ENCODE data around the gene KDSR. TPM values are rescaled to one million over a fixed set of nuclear protein-coding genes. Genes with fewer than 3 reads are reported as not detected.
A peak's percentile ranks its signal among the peaks of the same experiment; 100 is the strongest.

Gene KDSR
- total and polyA plus RNA-seq, 7 donors: 10.4 to 33.0 (median 21.6) TPM

DNA sequence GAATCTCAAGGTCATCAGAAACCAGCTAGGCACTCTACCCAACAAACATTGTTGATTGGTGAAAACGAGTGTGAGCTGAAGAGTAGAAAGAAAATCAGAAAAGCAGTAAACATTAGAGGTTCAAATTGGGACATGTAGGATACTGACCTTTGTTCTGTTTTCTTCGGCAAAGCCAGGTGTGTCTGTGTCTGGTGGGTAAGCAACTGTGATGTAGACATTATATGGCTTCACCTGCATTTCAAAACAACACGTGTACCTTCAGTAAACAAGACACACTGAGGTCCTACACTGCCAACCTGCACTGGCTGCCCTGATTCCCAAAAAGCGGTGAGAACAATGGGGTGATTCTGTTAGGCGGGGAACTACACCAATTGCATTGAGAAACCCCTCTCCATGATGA lies 22.7 kb downstream of the KDSR start:
- H3K4me1 ChIP-seq: peaks cover 23% of the 10 kb centered on the region
- TF ChIP-seq, protein P1, sequence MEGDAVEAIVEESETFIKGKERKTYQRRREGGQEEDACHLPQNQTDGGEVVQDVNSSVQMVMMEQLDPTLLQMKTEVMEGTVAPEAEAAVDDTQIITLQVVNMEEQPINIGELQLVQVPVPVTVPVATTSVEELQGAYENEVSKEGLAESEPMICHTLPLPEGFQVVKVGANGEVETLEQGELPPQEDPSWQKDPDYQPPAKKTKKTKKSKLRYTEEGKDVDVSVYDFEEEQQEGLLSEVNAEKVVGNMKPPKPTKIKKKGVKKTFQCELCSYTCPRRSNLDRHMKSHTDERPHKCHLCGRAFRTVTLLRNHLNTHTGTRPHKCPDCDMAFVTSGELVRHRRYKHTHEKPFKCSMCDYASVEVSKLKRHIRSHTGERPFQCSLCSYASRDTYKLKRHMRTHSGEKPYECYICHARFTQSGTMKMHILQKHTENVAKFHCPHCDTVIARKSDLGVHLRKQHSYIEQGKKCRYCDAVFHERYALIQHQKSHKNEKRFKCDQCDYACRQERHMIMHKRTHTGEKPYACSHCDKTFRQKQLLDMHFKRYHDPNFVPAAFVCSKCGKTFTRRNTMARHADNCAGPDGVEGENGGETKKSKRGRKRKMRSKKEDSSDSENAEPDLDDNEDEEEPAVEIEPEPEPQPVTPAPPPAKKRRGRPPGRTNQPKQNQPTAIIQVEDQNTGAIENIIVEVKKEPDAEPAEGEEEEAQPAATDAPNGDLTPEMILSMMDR (IDR thresholded peaks at IDR 0.05): no peak
- no peaks in the 10 kb centered on the region for H3K9me3 ChIP-seq
- ATAC-seq (no peak), DNase-seq (no peak)
- no peaks in the 10 kb centered on the region for H3K27me3 ChIP-seq (ENCODE audit: insufficient read depth in 3 of 3, low read length in 2 of 3)
- no peak overlapping the region for H3K27ac ChIP-seq
- 90 to 96% (median 91%) methylated on average over 5 of the region's 5 CpGs for WGBS, 3 donors
- peaks cover 2 to 77% of the 10 kb centered on the region in 2 donors for H3K36me3 ChIP-seq (ENCODE audit: insufficient read depth in 1 of 2, low read depth in 1 of 2)
- intact Hi-C loops (cut with DNase I): loop anchor here in 1 of 2 donors (5.0 kb wide), 1 partner anchor 93 kb away; no protein-coding TSS in a partner anchor
- no peak overlapping the region for H3K4me3 ChIP-seq

DNA sequence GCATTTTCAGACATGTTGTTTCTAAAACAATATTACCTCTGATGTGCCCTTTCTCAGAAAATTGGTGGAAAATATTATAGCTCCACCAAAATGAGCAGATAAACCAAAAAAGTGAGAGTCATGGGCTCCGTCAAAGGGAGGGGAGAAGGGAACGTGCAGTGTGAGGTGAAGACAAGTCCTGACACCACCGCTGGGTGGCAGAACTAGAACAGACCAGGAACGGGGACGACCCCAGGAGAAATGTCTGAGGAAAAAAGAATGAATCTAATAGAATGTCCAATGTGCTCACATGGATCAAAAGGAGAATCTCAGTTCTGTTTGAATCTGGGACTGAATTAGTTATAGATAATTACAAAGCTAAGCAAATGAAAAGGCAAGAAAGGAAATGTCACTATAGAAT lies 24.8 kb downstream of the KDSR start:
- Histone ChIP-seq H3K27ac (no peak overlapping the region), H3K27me3 (ENCODE audit: insufficient read depth in 3 of 3, low read length in 2 of 3) (no peaks in the 10 kb centered on the region), H3K4me1 (peaks cover 23% of the 10 kb centered on the region), H3K4me3 (no peak overlapping the region), H3K36me3 (ENCODE audit: insufficient read depth in 1 of 2, low read depth in 1 of 2) (peaks cover 4 to 72% of the 10 kb centered on the region in 2 donors), H3K9me3 (no peaks in the 10 kb centered on the region)
- intact Hi-C loops (cut with DNase I): loop anchor here in 1 of 2 donors (5.0 kb wide), 1 partner anchor 95 kb away; no protein-coding TSS in a partner anchor
- DNase-seq (no peak), ATAC-seq (peak in 1 of 4 donors; percentile 40)
- TF ChIP-seq, protein P1 (IDR thresholded peaks at IDR 0.05): peak; percentile 41
- WGBS, 3 donors: 55 to 58% (median 56%) methylated on average over 5 of the region's 5 CpGs

DNA sequence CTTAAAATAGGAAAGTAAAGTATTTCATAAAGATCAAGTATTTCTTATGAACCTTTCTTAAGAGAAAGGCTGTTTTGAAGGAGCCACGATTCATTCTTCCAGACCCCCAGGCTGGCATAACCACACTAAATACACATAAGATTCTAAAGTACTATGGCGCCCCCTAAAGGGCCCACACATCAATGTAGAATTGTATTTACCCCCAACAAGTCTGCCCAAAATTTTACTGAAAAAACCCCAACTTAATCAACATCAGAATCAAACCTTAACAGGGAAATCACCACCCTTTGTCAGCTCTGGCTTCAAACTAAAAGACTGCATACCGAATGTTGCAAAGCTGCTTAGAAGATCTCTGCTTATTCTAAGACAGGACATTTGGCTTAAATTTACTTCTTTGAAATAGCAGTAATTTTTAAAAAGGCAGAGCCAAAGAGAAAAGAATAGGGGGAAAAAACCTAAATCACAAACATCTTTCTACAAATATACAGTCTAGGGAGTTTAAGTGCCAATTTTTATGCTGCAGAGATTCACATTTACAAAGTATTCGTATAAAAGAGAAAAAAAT lies 27.0 kb downstream of the KDSR start:
- no peaks in the 10 kb centered on the region for H3K27me3 ChIP-seq (ENCODE audit: insufficient read depth in 3 of 3, low read length in 2 of 3)
- TF ChIP-seq, protein P1 (IDR thresholded peaks at IDR 0.05): peak; percentile 48
- DNase-seq (no peak), ATAC-seq (no peak)
- H3K4me1 ChIP-seq: peaks cover 5% of the 10 kb centered on the region
- intact Hi-C loops (cut with DNase I): loop anchor here in 1 of 2 donors (5.0 kb wide), 1 partner anchor 97 kb away; no protein-coding TSS in a partner anchor
- no peaks in the 10 kb centered on the region for H3K9me3 ChIP-seq
- H3K27ac ChIP-seq: no peak overlapping the region
- H3K36me3 ChIP-seq (ENCODE audit: insufficient read depth in 1 of 2, low read depth in 1 of 2): peaks cover 6 to 81% of the 10 kb centered on the region in 2 donors
- H3K4me3 ChIP-seq: no peak overlapping the region
- 34 to 48% (median 42%) methylated on average over 4 of the region's 4 CpGs for WGBS, 3 donors

DNA sequence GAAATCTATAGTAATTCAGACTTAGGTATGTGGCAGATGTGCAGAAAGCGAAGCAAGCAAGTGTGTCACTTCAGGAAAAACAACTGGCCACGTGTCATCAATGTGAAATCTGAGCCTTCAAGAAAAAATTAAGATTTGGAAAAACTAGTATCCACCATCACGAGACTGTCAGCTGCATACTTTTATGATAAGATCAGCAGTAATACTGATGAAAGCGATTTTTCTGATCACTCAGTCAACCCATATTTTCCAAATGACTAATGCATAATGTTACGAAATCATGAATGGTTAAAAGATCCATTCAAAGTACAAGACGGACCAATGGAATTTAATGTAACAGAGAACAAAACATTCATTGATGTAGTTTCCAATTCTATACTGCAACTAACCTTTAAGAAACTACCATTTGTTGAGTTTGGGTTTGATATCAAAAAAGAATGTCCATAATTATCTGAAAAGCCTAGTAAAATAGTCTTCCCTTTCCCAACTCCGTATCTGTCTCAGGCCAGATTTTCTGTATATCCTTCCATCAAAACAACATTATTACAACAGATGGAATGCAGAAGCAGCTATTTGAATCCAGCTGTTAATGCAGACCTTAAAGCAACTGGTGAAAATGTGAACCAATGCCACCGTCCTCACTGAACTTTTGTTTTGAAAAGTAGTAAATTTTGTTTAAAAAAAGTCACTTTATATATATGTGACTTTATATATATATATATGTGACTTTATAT lies 30.5 kb downstream of the KDSR start:
- 48 to 60% (median 57%) methylated on average over 8 of the region's 8 CpGs for WGBS, 3 donors
- Histone ChIP-seq H3K27ac (no peak overlapping the region), H3K27me3 (ENCODE audit: insufficient read depth in 3 of 3, low read length in 2 of 3) (no peaks in the 10 kb centered on the region), H3K36me3 (ENCODE audit: insufficient read depth in 1 of 2, low read depth in 1 of 2) (peaks cover 13 to 79% of the 10 kb centered on the region in 2 donors), H3K9me3 (no peaks in the 10 kb centered on the region), H3K4me3 (no peak overlapping the region), H3K4me1 (no peaks in the 10 kb centered on the region)
- ATAC-seq (peak in 3 of 4 donors; percentile 29 to 50 (median 37)), DNase-seq (no peak)
- TF ChIP-seq, protein P1 (IDR thresholded peaks at IDR 0.05): no peak
- intact Hi-C loops (cut with DNase I): no loop called here
